Activated naive CD4-positive, alpha-beta T cell treated with anti-CD3 and anti-CD28 coated beads for 36 hours (primary cell): ENCODE measurements around the gene PRDM2. TPM values are rescaled to one million over a fixed set of nuclear protein-coding genes. Genes with fewer than 3 reads are reported as not detected.

Source experiments
- CTCF ChIA-PET: fragments of 350-600 bp; sonication (Branson Sonifier 250); formaldehyde crosslinking; loops from one replicate; lab custom pipeline; 2021; ENCODE audit warnings: antibody characterized with exemption; lab: Charles Lee
- DNase-seq: peaks from one replicate; pipeline ENCODE4 v3.0.0-alpha.2; 2020
- H3K27ac Mint-ChIP-seq: one replicate; pipeline ENCODE4 v1.8.0; 2021; ENCODE audit warnings: mild to moderate bottlenecking, mixed read lengths
- H3K27me3 Mint-ChIP-seq: one replicate; pipeline ENCODE4 v1.8.0; 2021; ENCODE audit warnings: low read depth, mixed read lengths
- H3K36me3 Mint-ChIP-seq: one replicate; pipeline ENCODE4 v1.8.0; 2021; ENCODE audit warnings: low read depth, mixed read lengths
- H3K4me1 Mint-ChIP-seq: one replicate; pipeline ENCODE4 v1.8.0; 2021; ENCODE audit warnings: low read depth, mixed read lengths
- H3K4me3 Mint-ChIP-seq: one replicate; pipeline ENCODE4 v1.8.0; 2021; ENCODE audit warnings: mild to moderate bottlenecking, moderate library complexity, mixed read lengths
- H3K9me3 Mint-ChIP-seq: one replicate; pipeline ENCODE4 v1.8.0; 2021; ENCODE audit warnings: mixed read lengths
- intact Hi-C: fragments of 100-400 bp; cut with micrococcal nuclease; formaldehyde crosslinking; loops from one replicate; pipeline ENCODE4 v1.15.1; 2023
- total RNA-seq, 2 experiments: library from RNA; stranded (reverse); gene quantifications; one replicate each; pipeline ENCODE4 v1.2.3, GENCODE V29; 2021

The PRDM2 gene
- total RNA-seq, 2 experiments from 2014 or later = 33.8 to 37.3 TPM

GRCh38 chr1:13813398-13814012 is 113.5 kb downstream of the PRDM2 start:
- peak; percentile 67 for DNase-seq
- CTCF ChIA-PET = interaction anchor here (0.7 to 2.0 kb wide), 10 partner anchors 11 to 258 kb away, joined by 3 to 11 read pairs (median 4); no protein-coding TSS in a partner anchor
- no peaks in the 10 kb centered on the region for H3K9me3 Mint-ChIP-seq
- intact Hi-C loops = loop anchor here (1.0 kb wide), 1 partner anchor 148 kb away; no protein-coding TSS in a partner anchor
- no peaks in the 10 kb centered on the region for H3K27me3 Mint-ChIP-seq
- H3K36me3 Mint-ChIP-seq = peaks cover under 1% of the 10 kb centered on the region
- H3K27ac Mint-ChIP-seq = no peak overlapping the region
- no peak overlapping the region for H3K4me3 Mint-ChIP-seq
- H3K4me1 Mint-ChIP-seq = peaks cover 4% of the 10 kb centered on the region

- no peak overlapping the region for H3K27ac Mint-ChIP-seq
- intact Hi-C loops = no loop called here
- H3K36me3 Mint-ChIP-seq = peaks cover 1% of the 10 kb centered on the region
- no peaks in the 10 kb centered on the region for H3K27me3 Mint-ChIP-seq
- peaks cover 3% of the 10 kb centered on the region for H3K4me1 Mint-ChIP-seq
- DNase-seq = no peak
- H3K9me3 Mint-ChIP-seq = no peaks in the 10 kb centered on the region
- CTCF ChIA-PET = interaction anchor here (0.7 to 2.0 kb wide), 9 partner anchors 14 to 258 kb away, joined by 3 to 11 read pairs (median 3); no protein-coding TSS in a partner anchor
- H3K4me3 Mint-ChIP-seq = no peak overlapping the region
These were observed 114.1 kb downstream of the PRDM2 start for GRCh38 chr1:13814131-13814530.

- CTCF ChIA-PET = interaction anchor here (1.1 to 1.3 kb wide), 2 partner anchors 12 to 151 kb away, joined by 3 to 4 read pairs; no protein-coding TSS in a partner anchor
- DNase-seq = no peak
- Mint-ChIP-seq H3K9me3 (no peaks in the 10 kb centered on the region), H3K27me3 (no peaks in the 10 kb centered on the region), H3K4me3 (no peak overlapping the region), H3K36me3 (peaks cover 1% of the 10 kb centered on the region), H3K4me1 (peaks cover 2% of the 10 kb centered on the region), H3K27ac (no peak overlapping the region)
- intact Hi-C loops = no loop called here
These were observed 116.2 kb downstream of the PRDM2 start for GRCh38 chr1:13816016-13816760.

- Mint-ChIP-seq H3K4me1 (no peaks in the 10 kb centered on the region), H3K4me3 (no peak overlapping the region), H3K36me3 (peaks cover 5% of the 10 kb centered on the region), H3K27me3 (no peaks in the 10 kb centered on the region), H3K9me3 (no peaks in the 10 kb centered on the region), H3K27ac (no peak overlapping the region)
- DNase-seq = no peak
- intact Hi-C loops = no loop called here
- CTCF ChIA-PET = no interaction called here
These were observed 117.9 kb downstream of the PRDM2 start for GRCh38 chr1:13817906-13818305.

- no peaks in the 10 kb centered on the region for H3K27me3 Mint-ChIP-seq
- intact Hi-C loops = no loop called here
- H3K4me1 Mint-ChIP-seq = no peaks in the 10 kb centered on the region
- no peak overlapping the region for H3K4me3 Mint-ChIP-seq
- CTCF ChIA-PET = no interaction called here
- H3K27ac Mint-ChIP-seq = no peak overlapping the region
- no peak for DNase-seq
- H3K9me3 Mint-ChIP-seq = no peaks in the 10 kb centered on the region
- H3K36me3 Mint-ChIP-seq = peaks cover 8% of the 10 kb centered on the region
These were observed 118.9 kb downstream of the PRDM2 start for GRCh38 chr1:13818926-13819325.

- DNase-seq = no peak
- Mint-ChIP-seq H3K4me1 (no peaks in the 10 kb centered on the region), H3K9me3 (no peaks in the 10 kb centered on the region), H3K27me3 (no peaks in the 10 kb centered on the region), H3K4me3 (no peak overlapping the region), H3K36me3 (peaks cover 8% of the 10 kb centered on the region), H3K27ac (no peak overlapping the region)
- intact Hi-C loops = no loop called here
- CTCF ChIA-PET = no interaction called here
These were observed 119.7 kb downstream of the PRDM2 start for GRCh38 chr1:13819642-13820041.

- H3K27me3 Mint-ChIP-seq = no peaks in the 10 kb centered on the region
- intact Hi-C loops = no loop called here
- H3K4me3 Mint-ChIP-seq = no peak overlapping the region
- H3K27ac Mint-ChIP-seq = no peak overlapping the region
- CTCF ChIA-PET = no interaction called here
- DNase-seq = no peak
- H3K9me3 Mint-ChIP-seq = no peaks in the 10 kb centered on the region
- H3K4me1 Mint-ChIP-seq = no peaks in the 10 kb centered on the region
- H3K36me3 Mint-ChIP-seq = peaks cover 8% of the 10 kb centered on the region
These were observed 120.1 kb downstream of the PRDM2 start for GRCh38 chr1:13820055-13820454.

GRCh38 chr1:13820456-13820855 is 120.5 kb downstream of the PRDM2 start:
- Mint-ChIP-seq H3K36me3 (peaks cover 8% of the 10 kb centered on the region), H3K9me3 (no peaks in the 10 kb centered on the region), H3K27me3 (no peaks in the 10 kb centered on the region), H3K4me3 (no peak overlapping the region), H3K4me1 (no peaks in the 10 kb centered on the region), H3K27ac (no peak overlapping the region)
- DNase-seq = no peak
- intact Hi-C loops = no loop called here
- CTCF ChIA-PET = no interaction called here

GRCh38 chr1:13823126-13823880 is 123.3 kb downstream of the PRDM2 start:
- Mint-ChIP-seq H3K27me3 (no peaks in the 10 kb centered on the region), H3K4me3 (no peak overlapping the region), H3K27ac (no peak overlapping the region), H3K4me1 (no peaks in the 10 kb centered on the region), H3K9me3 (no peaks in the 10 kb centered on the region), H3K36me3 (peaks cover 8% of the 10 kb centered on the region)
- intact Hi-C loops = no loop called here
- no peak for DNase-seq
- CTCF ChIA-PET = interaction anchor here (0.7 to 1.2 kb wide), 2 partner anchors 10 to 230 kb away, joined by 4 read pairs; no protein-coding TSS in a partner anchor

- peaks cover 7% of the 10 kb centered on the region for H3K36me3 Mint-ChIP-seq
- H3K27me3 Mint-ChIP-seq = no peaks in the 10 kb centered on the region
- no peak for DNase-seq
- no peaks in the 10 kb centered on the region for H3K4me1 Mint-ChIP-seq
- CTCF ChIA-PET = interaction anchor here (0.7 to 1.2 kb wide), 2 partner anchors 9 to 231 kb away, joined by 4 read pairs; no protein-coding TSS in a partner anchor
- H3K27ac Mint-ChIP-seq = no peak overlapping the region
- no peaks in the 10 kb centered on the region for H3K9me3 Mint-ChIP-seq
- H3K4me3 Mint-ChIP-seq = no peak overlapping the region
- intact Hi-C loops = no loop called here
These were observed 123.9 kb downstream of the PRDM2 start for GRCh38 chr1:13823936-13824335.

GRCh38 chr1:13824626-13825025 is 124.6 kb downstream of the PRDM2 start:
- Mint-ChIP-seq H3K27ac (no peak overlapping the region), H3K36me3 (peaks cover 7% of the 10 kb centered on the region), H3K4me1 (no peaks in the 10 kb centered on the region), H3K27me3 (no peaks in the 10 kb centered on the region), H3K9me3 (no peaks in the 10 kb centered on the region), H3K4me3 (no peak overlapping the region)
- intact Hi-C loops = no loop called here
- DNase-seq = no peak
- CTCF ChIA-PET = interaction anchor here (0.5 to 0.7 kb wide), 4 partner anchors 11 to 167 kb away, joined by 3 to 7 read pairs (median 4); no protein-coding TSS in a partner anchor

- Mint-ChIP-seq H3K27ac (no peak overlapping the region), H3K4me1 (no peaks in the 10 kb centered on the region), H3K27me3 (no peaks in the 10 kb centered on the region), H3K36me3 (peaks cover 7% of the 10 kb centered on the region), H3K4me3 (no peak overlapping the region), H3K9me3 (no peaks in the 10 kb centered on the region)
- DNase-seq = no peak
- intact Hi-C loops = no loop called here
- CTCF ChIA-PET = interaction anchor here (0.5 to 0.7 kb wide), 4 partner anchors 12 to 167 kb away, joined by 3 to 7 read pairs (median 4); no protein-coding TSS in a partner anchor
These were observed 125.0 kb downstream of the PRDM2 start for GRCh38 chr1:13825033-13825432.
